ENCODE results near the gene HCFC1. TPM values are rescaled to one million over a fixed set of nuclear protein-coding genes. Genes with fewer than 3 reads are reported as not detected.

The HCFC1 gene
- polyA plus RNA-seq, 3 donors: 1.9 to 21.8 (median 3.8) TPM

- no peak for DNase-seq
- no peak for TF ChIP-seq CTCF (IDR thresholded peaks at IDR 0.05)
- 97% methylated on average over 10 of the region's 28 CpGs for WGBS (ENCODE audit: insufficient coverage)
- intact Hi-C loops (cut with micrococcal nuclease): loop anchor here (5.0 to 10.0 kb wide), 3 partner anchors 35 to 190 kb away; partner anchors contain the start of gene PLXNB3 (in 2 of the 2)
- Histone ChIP-seq H3K9ac (ENCODE audit: insufficient read depth, low read length, poor library complexity, severe bottlenecking) (no peak overlapping the region), H3K27ac (ENCODE audit: low read depth in 1 of 2, low read length in 2 of 2) (no peak overlapping the region), H2AFZ (ENCODE audit: insufficient read depth, low read depth, low read length, poor library complexity, severe bottlenecking) (no peak overlapping the region), H3K27me3 (ENCODE audit: control insufficient read depth in 2 of 2, insufficient read depth in 2 of 2, low read length in 2 of 2) (no peaks in the 10 kb centered on the region), H4K20me1 (ENCODE audit: insufficient read depth, low read length) (peaks cover 96% of the 10 kb centered on the region), H3K79me2 (ENCODE audit: insufficient read depth, low read length) (peaks cover 6% of the 10 kb centered on the region), H3K4me3 (replicated peaks in 1 of 3; ENCODE audit: low read depth in 2 of 3, low read length in 3 of 3) (no peak overlapping the region), H3K4me2 (replicated peaks; ENCODE audit: extremely low read depth, low read length, poor library complexity, severe bottlenecking) (no peak overlapping the region), H3K36me3 (replicated peaks in 1 of 2; ENCODE audit: control insufficient read depth in 1 of 2, insufficient read depth in 2 of 2, low read length in 2 of 2) (peaks cover 68 to 83% of the 10 kb centered on the region in 2 donors), H3K4me1 (ENCODE audit: control insufficient read depth in 1 of 2, insufficient read depth in 2 of 2, low read length in 2 of 2) (peaks cover 5 to 16% of the 10 kb centered on the region in 2 donors), H3K9me3 (replicated peaks in 1 of 2; ENCODE audit: control insufficient read depth in 1 of 2, insufficient read depth in 1 of 2, low read length in 2 of 2) (no peaks in the 10 kb centered on the region)
- peaks cover 47 to 83% of the 10 kb centered on the region in 2 donors for H3K36me3 Mint-ChIP-seq
- H3K27me3 Mint-ChIP-seq (ENCODE audit: low read depth in 3 of 3): peaks cover 0 to 6% (median 0%) of the 10 kb centered on the region in 3 donors
- no peak overlapping the region for H3K4me3 Mint-ChIP-seq
- H3K27ac Mint-ChIP-seq: no peak overlapping the region
- peaks cover 0 to 5% (median 0%) of the 10 kb centered on the region in 7 donors for H3K9me3 Mint-ChIP-seq
- peaks cover 6% of the 10 kb centered on the region for H3K4me1 Mint-ChIP-seq
Measured at GRCh38 chrX:153951683-153952372, 19.8 kb downstream of the HCFC1 start.

GRCh38 chrX:153950127-153950526, 21.5 kb downstream of the HCFC1 start:
- Mint-ChIP-seq H3K36me3 (peaks cover 36 to 66% of the 10 kb centered on the region in 2 donors), H3K9me3 (peaks cover 0 to 8% (median 0%) of the 10 kb centered on the region in 7 donors), H3K27me3 (ENCODE audit: low read depth in 3 of 3) (peaks cover 0 to 5% (median 0%) of the 10 kb centered on the region in 3 donors), H3K4me1 (peaks cover 14% of the 10 kb centered on the region), H3K4me3 (no peak overlapping the region), H3K27ac (no peak overlapping the region)
- peaks cover 6% of the 10 kb centered on the region for H3K79me2 ChIP-seq (ENCODE audit: insufficient read depth, low read length)
- peaks cover 9 to 28% of the 10 kb centered on the region in 2 donors for H3K4me1 ChIP-seq (ENCODE audit: control insufficient read depth in 1 of 2, insufficient read depth in 2 of 2, low read length in 2 of 2)
- H2AFZ ChIP-seq (ENCODE audit: insufficient read depth, low read depth, low read length, poor library complexity, severe bottlenecking): no peak overlapping the region
- H3K4me2 ChIP-seq (replicated peaks; ENCODE audit: extremely low read depth, low read length, poor library complexity, severe bottlenecking): no peak overlapping the region
- no peak for DNase-seq
- no peaks in the 10 kb centered on the region for H3K9me3 ChIP-seq (replicated peaks in 1 of 2; ENCODE audit: control insufficient read depth in 1 of 2, insufficient read depth in 1 of 2, low read length in 2 of 2)
- no peak overlapping the region for H3K27ac ChIP-seq (ENCODE audit: low read depth in 1 of 2, low read length in 2 of 2)
- no peak overlapping the region for H3K4me3 ChIP-seq (replicated peaks in 1 of 3; ENCODE audit: low read depth in 2 of 3, low read length in 3 of 3)
- H4K20me1 ChIP-seq (ENCODE audit: insufficient read depth, low read length): peaks cover 84% of the 10 kb centered on the region
- intact Hi-C loops (cut with micrococcal nuclease): loop anchor here (5.0 to 10.0 kb wide), 3 partner anchors 33 to 188 kb away; partner anchors contain the start of gene PLXNB3 (in 2 of the 2)
- TF ChIP-seq CTCF (IDR thresholded peaks at IDR 0.05): no peak
- no peaks in the 10 kb centered on the region for H3K27me3 ChIP-seq (ENCODE audit: control insufficient read depth in 2 of 2, insufficient read depth in 2 of 2, low read length in 2 of 2)
- peaks cover 51 to 66% of the 10 kb centered on the region in 2 donors for H3K36me3 ChIP-seq (replicated peaks in 1 of 2; ENCODE audit: control insufficient read depth in 1 of 2, insufficient read depth in 2 of 2, low read length in 2 of 2)
- whole genome bisulfite sequencing (ENCODE audit: insufficient coverage): 94% methylated on average over 12 of the region's 19 CpGs
- H3K9ac ChIP-seq (ENCODE audit: insufficient read depth, low read length, poor library complexity, severe bottlenecking): no peak overlapping the region

Measured in CD14-positive monocyte (primary cell).